ENCODE measurements around the gene ATXN7. TPM values are rescaled to one million over a fixed set of nuclear protein-coding genes. Genes with fewer than 3 reads are reported as not detected.

The ATXN7 gene
- total and polyA plus RNA-seq, 2 experiments from 2014 or later = 3.0 to 14.4 TPM

DNA sequence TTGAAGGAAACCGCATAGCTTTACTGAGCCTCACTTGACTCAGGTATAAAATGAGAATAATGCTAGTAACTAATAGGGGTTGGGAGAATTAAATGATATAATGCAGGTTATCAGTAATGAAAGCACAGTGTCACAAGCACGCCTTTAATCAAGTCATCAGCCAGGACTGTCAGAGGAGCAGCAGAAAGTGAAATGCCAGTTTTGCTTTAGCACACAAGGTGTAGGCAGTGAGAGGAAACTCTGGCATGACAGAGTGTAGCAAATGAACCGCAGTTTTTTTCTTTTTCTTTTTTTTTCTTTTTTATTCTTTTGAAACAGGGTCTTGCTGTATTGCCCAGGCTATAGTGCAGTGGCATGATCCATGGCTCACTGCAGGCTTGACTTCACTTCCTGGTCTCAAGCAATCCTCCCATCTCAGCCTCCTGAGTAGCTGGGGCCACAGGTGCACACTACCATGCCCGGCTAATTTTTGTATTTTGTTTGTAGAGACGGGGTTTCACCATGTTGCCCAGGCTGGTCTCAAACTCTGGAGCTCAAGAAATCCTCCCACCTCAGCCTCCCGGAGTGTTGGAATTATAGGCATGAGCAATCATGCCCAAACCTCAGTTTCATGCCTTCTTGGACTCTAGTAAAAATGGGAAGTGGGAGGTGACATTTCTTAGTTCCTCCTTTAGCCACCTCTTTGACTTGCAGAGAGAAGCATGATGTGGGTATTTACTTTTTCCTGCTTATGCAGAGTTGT, 58.2 kb downstream of the ATXN7 start:
- WGBS (ENCODE audit: low lambda C conversion rate, missing lambda C conversion rate) = 97% methylated on average over 6 of the region's 6 CpGs
- no peak overlapping the region for H3K27ac ChIP-seq
- no peaks in the 10 kb centered on the region for H3K9me2 ChIP-seq (replicated peaks; ENCODE audit: insufficient read depth)
- DNase-seq (ENCODE audit: low spot score) = no peak
- no peak overlapping the region for H3K4me2 ChIP-seq
- TF ChIP-seq, protein P1, sequence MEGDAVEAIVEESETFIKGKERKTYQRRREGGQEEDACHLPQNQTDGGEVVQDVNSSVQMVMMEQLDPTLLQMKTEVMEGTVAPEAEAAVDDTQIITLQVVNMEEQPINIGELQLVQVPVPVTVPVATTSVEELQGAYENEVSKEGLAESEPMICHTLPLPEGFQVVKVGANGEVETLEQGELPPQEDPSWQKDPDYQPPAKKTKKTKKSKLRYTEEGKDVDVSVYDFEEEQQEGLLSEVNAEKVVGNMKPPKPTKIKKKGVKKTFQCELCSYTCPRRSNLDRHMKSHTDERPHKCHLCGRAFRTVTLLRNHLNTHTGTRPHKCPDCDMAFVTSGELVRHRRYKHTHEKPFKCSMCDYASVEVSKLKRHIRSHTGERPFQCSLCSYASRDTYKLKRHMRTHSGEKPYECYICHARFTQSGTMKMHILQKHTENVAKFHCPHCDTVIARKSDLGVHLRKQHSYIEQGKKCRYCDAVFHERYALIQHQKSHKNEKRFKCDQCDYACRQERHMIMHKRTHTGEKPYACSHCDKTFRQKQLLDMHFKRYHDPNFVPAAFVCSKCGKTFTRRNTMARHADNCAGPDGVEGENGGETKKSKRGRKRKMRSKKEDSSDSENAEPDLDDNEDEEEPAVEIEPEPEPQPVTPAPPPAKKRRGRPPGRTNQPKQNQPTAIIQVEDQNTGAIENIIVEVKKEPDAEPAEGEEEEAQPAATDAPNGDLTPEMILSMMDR (IDR thresholded peaks at IDR 0.05; ENCODE audit: poor library complexity) = no peak
- TF ChIP-seq EZH2 (IDR thresholded peaks at IDR 0.05; ENCODE audit: borderline replicate concordance) = no peak
- no peak for TF ChIP-seq EZH2phosphoT487 (IDR thresholded peaks at IDR 0.05; ENCODE audit: low read depth, severe bottlenecking, unreplicated experiment)
- no peaks in the 10 kb centered on the region for H3K9me3 ChIP-seq (ENCODE audit: low read depth)
- H3K79me2 ChIP-seq = peaks cover 67% of the 10 kb centered on the region
- H3K36me3 ChIP-seq (replicated peaks; ENCODE audit: insufficient read depth, low read depth) = peaks cover 4% of the 10 kb centered on the region
- no peak overlapping the region for H2AFZ ChIP-seq
- H3K4me3 ChIP-seq = no peak overlapping the region
- no peaks in the 10 kb centered on the region for H3K27me3 ChIP-seq
- H4K20me1 ChIP-seq (ENCODE audit: insufficient read depth, poor library complexity, severe bottlenecking) = no peaks in the 10 kb centered on the region
- H3K4me1 ChIP-seq (ENCODE audit: insufficient read depth) = no peaks in the 10 kb centered on the region

DNA sequence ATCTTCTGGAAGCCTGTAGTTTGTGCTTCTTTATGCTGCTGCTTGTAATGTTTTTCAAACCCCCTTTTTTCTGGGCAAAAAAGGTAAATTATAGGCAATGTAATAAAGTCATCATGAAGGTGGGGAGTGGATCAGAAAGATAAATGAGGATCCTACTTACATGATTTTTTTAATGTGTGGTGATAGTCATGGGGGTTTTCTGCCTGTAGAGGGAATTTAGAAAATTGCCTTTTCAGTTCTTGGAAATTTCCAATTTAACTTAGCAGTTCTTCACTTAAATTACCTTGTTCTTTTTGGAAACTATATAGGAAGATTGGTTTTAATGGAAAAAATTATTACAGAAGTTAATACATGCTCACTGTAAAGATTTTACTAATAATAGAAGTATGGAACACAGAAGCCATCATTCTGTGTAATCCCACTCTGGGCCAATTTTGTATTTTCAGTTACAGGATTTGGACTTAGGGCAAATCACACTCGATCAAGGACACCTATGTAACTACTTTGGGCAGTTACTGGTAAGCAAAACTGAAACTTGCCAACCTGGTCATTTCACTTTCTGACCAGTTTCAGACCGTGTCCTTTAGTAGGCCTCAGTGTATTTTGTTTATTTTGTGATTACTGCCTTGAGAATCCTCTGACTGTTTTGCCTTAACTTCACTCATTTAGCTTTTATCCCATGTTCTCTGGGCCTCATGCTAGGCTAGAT, 59.0 kb downstream of the ATXN7 start:
- Histone ChIP-seq H3K4me1 (ENCODE audit: insufficient read depth) (no peaks in the 10 kb centered on the region), H3K9me3 (ENCODE audit: low read depth) (no peaks in the 10 kb centered on the region), H3K9me2 (replicated peaks; ENCODE audit: insufficient read depth) (no peaks in the 10 kb centered on the region), H3K36me3 (replicated peaks; ENCODE audit: insufficient read depth, low read depth) (peaks cover 4% of the 10 kb centered on the region), H3K27me3 (no peaks in the 10 kb centered on the region), H3K4me2 (no peak overlapping the region), H3K4me3 (no peak overlapping the region), H4K20me1 (ENCODE audit: insufficient read depth, poor library complexity, severe bottlenecking) (peaks cover 7% of the 10 kb centered on the region), H2AFZ (no peak overlapping the region), H3K27ac (no peak overlapping the region), H3K79me2 (peaks cover 63% of the 10 kb centered on the region)
- 87% methylated on average over 2 of the region's 2 CpGs for WGBS (ENCODE audit: low lambda C conversion rate, missing lambda C conversion rate)
- no peak for DNase-seq (ENCODE audit: low spot score)
- TF ChIP-seq EZH2phosphoT487 (IDR thresholded peaks at IDR 0.05; ENCODE audit: low read depth, severe bottlenecking, unreplicated experiment) = no peak
- no peak for TF ChIP-seq EZH2 (IDR thresholded peaks at IDR 0.05; ENCODE audit: borderline replicate concordance)
- TF ChIP-seq, protein P1 (IDR thresholded peaks at IDR 0.05; ENCODE audit: poor library complexity) = no peak

DNA sequence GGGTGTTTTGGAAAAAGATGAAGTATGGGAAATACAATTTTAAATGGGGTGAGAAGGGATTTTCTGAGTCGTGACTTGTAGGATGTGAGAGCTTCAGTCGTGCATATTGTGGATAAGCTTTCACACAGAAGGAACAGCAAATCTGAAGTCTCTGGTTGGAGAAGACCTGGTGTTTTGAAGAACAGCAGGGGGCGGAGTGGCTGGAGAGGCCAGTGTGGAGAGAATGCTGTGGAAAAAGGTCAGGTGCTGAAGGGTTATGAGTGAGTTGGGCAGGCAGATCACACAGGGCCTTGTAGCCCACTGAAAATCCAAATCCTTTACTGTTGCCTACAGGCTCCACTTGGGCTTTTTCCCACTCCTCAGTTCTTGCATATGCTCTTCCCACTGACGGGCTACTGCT, 62.6 kb downstream of the ATXN7 start:
- H3K9me3 ChIP-seq (ENCODE audit: low read depth) = no peaks in the 10 kb centered on the region
- no peak overlapping the region for H3K27ac ChIP-seq
- no peaks in the 10 kb centered on the region for H3K27me3 ChIP-seq
- H3K4me3 ChIP-seq = no peak overlapping the region
- no peak overlapping the region for H2AFZ ChIP-seq
- TF ChIP-seq EZH2phosphoT487 (IDR thresholded peaks at IDR 0.05; ENCODE audit: low read depth, severe bottlenecking, unreplicated experiment) (no peak), EZH2 (IDR thresholded peaks at IDR 0.05; ENCODE audit: borderline replicate concordance) (no peak)
- TF ChIP-seq, protein P1 (IDR thresholded peaks at IDR 0.05; ENCODE audit: poor library complexity) = no peak
- H3K4me2 ChIP-seq = no peak overlapping the region
- H3K36me3 ChIP-seq (replicated peaks; ENCODE audit: insufficient read depth, low read depth) = peaks cover 4% of the 10 kb centered on the region
- H3K79me2 ChIP-seq = peaks cover 80% of the 10 kb centered on the region
- no peak for DNase-seq (ENCODE audit: low spot score)
- H3K9me2 ChIP-seq (replicated peaks; ENCODE audit: insufficient read depth) = no peaks in the 10 kb centered on the region
- 92% methylated on average over 4 of the region's 4 CpGs for WGBS (ENCODE audit: low lambda C conversion rate, missing lambda C conversion rate)
- no peaks in the 10 kb centered on the region for H3K4me1 ChIP-seq (ENCODE audit: insufficient read depth)
- peaks cover 29% of the 10 kb centered on the region for H4K20me1 ChIP-seq (ENCODE audit: insufficient read depth, poor library complexity, severe bottlenecking)

Measured in hepatocyte (in vitro differentiated cells).